ENCODE results near the gene CTSH.
"Not testable (repeated sequence)": the region's sequence is repeated elsewhere in the genome, so short reads cannot be mapped to it uniquely, and the experiment has no call there.

Gene CTSH

GRCh38 chr15:78879517-78880241 is 65.2 kb downstream of the CTSH start:
- DNase-seq, result no peak

GRCh38 chr15:78878356-78878755 is 66.5 kb downstream of the CTSH start:
- no peak for DNase-seq

- not testable (repeated sequence) for DNase-seq
These were observed 67.9 kb downstream of the CTSH start for GRCh38 chr15:78876954-78877353.

GRCh38 chr15:78875107-78875914 is 69.5 kb downstream of the CTSH start:
- no peak for DNase-seq

- DNase-seq, result no peak
These were observed 70.8 kb downstream of the CTSH start for GRCh38 chr15:78873793-78874765.

- DNase-seq, result peak; percentile 93
These were observed 71.7 kb downstream of the CTSH start for GRCh38 chr15:78872972-78873792.

- peak; percentile 99 for DNase-seq
These were observed 72.5 kb downstream of the CTSH start, which contains the start of gene MORF4L1 for GRCh38 chr15:78872155-78872971. Gene MORF4L1, plus strand, starts transcription at chr15:78872890. Its CDS starts 128 bp downstream, at chr15:78873018.

GRCh38 chr15:78871483-78872127 is 73.2 kb downstream of the CTSH start:
- DNase-seq, result not testable (repeated sequence)

Measured in femur (tissue), 1 donor.